Measurements from ENCODE around the gene FRMD3.

- peak; percentile 72 for TF ChIP-seq CTCF (IDR thresholded peaks at IDR 0.05)
- TF ChIP-seq POLR2AphosphoS5 (IDR thresholded peaks at IDR 0.05; ENCODE audit: low read depth, low read length): no peak
- no peak for TF ChIP-seq SIN3A (IDR thresholded peaks at IDR 0.05; ENCODE audit: borderline replicate concordance, insufficient read depth, low read depth, low read length)
- no peak for TF ChIP-seq REST (IDR thresholded peaks at IDR 0.05; ENCODE audit: insufficient read depth in 1 of 2, low read depth in 2 of 2, low read length in 1 of 2)
- TF ChIP-seq TCF7L2 (IDR thresholded peaks at IDR 0.05; ENCODE audit: low read depth, low read length): no peak
Measured at GRCh38 chr9:83544002-83544698, 5.9 kb upstream of the FRMD3 start.

All from Panc1 (cell line).